HUES48 (cell line): ENCODE measurements around the gene BUD13.
"Not testable (repeated sequence)": the region's sequence is repeated elsewhere in the genome, so short reads cannot be mapped to it uniquely, and the experiment has no call there.

Source experiments
- H3K27ac ChIP-seq: one replicate; pipeline ENCODE4 v1.7.0; 2013; ENCODE audit warnings: low read depth, low read length, inconsistent platforms
- H3K27me3 ChIP-seq: 2 replicates; pipeline ENCODE4 v1.6.1; 2013; ENCODE audit warnings: mild to moderate bottlenecking, low read length; ENCODE audit not compliant: control insufficient read depth, insufficient read depth
- H3K36me3 ChIP-seq: 2 replicates; pipeline ENCODE4 v1.6.1; 2013; ENCODE audit warnings: low read length; ENCODE audit not compliant: control insufficient read depth, insufficient read depth
- H3K4me1 ChIP-seq: 2 replicates; pipeline ENCODE4 v1.6.1; 2013; ENCODE audit warnings: mild to moderate bottlenecking, low read length; ENCODE audit not compliant: control insufficient read depth, insufficient read depth
- H3K4me3 ChIP-seq: 2 replicates; pipeline ENCODE4 v1.5.1; 2013; ENCODE audit warnings: mild to moderate bottlenecking, low read depth, low read length
- H3K9ac ChIP-seq: 2 replicates; pipeline ENCODE4 v1.6.1; 2013; ENCODE audit warnings: mild to moderate bottlenecking, low read depth, low read length, moderate library complexity
- H3K9me3 ChIP-seq: 2 replicates; pipeline ENCODE4 v1.6.1; 2013; ENCODE audit warnings: low read length; ENCODE audit not compliant: control insufficient read depth, insufficient read depth

The BUD13 gene

GRCh38 chr11:116756044-116756443 lies 16.7 kb downstream of the BUD13 start:
- not testable (repeated sequence) for H3K27me3 ChIP-seq, H3K4me3 ChIP-seq, H3K4me1 ChIP-seq, H3K9ac ChIP-seq, H3K27ac ChIP-seq, H3K9me3 ChIP-seq
- peaks cover 93% of the 10 kb centered on the region for H3K36me3 ChIP-seq

DNA sequence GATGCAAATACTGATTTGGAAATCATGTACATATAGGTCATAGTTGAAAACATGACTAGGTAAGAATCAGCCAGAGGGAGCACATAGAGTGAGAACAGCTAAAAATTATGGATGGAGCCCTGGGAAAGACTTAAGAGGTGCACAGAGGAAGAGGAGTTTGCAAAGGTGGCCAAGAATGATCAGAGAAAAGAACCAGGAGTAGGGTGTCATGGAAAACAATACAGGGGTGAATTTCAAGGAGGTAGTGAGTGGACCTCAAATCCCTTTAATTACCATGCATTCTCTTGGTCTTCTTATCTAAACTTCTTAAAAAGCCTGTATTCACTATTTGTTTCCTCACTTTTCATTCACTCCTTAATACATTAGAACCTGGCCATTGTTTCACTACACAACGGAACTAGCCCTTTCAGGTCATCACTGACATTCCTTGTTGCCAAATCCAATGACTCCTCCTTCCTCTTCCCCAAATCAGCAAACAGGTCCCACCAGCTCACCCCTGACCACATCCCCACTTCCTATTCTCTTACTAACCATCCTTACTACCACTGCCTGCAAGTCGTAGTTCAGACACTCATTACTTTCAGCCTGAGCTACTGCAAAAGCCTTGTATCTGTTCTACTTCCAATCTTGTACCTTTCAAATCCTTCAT lies 22.6 kb downstream of the BUD13 start:
- Histone ChIP-seq H3K4me1 (no peaks in the 10 kb centered on the region), H3K4me3 (no peak overlapping the region), H3K9ac (no peak overlapping the region), H3K27ac (no peak overlapping the region), H3K9me3 (no peaks in the 10 kb centered on the region), H3K27me3 (no peaks in the 10 kb centered on the region), H3K36me3 (peaks cover 93% of the 10 kb centered on the region)

DNA sequence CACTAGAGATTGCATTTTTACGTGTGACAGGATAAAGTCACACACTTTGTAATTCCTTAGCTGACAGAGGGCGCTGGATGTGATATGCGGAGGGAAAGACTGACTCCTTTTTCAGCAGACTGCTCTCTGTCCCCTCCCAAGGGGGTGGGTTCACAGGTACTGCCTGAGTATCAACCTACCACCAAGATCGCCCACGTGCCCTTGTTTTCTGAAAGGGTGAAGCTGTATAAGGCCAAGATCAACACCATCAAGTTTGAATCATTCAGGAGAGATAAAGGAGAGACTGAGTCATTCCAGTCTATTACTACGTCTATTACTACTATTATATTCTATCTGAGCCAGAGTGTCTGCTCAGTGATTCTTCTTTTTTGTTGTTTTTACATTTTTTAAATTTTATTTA lies 30.7 kb downstream of the BUD13 start:
- peaks cover 12% of the 10 kb centered on the region for H3K4me1 ChIP-seq
- no peaks in the 10 kb centered on the region for H3K27me3 ChIP-seq
- no peaks in the 10 kb centered on the region for H3K9me3 ChIP-seq
- no peak overlapping the region for H3K4me3 ChIP-seq
- no peak overlapping the region; the same call in 1 of the 2 replicates for H3K9ac ChIP-seq
- H3K27ac ChIP-seq = no peak overlapping the region
- H3K36me3 ChIP-seq = peaks cover 15% of the 10 kb centered on the region

- Histone ChIP-seq H3K9ac (no peak overlapping the region), H3K27ac (no peak overlapping the region), H3K27me3 (no peaks in the 10 kb centered on the region), H3K4me3 (no peak overlapping the region), H3K9me3 (no peaks in the 10 kb centered on the region), H3K4me1 (peaks cover 12% of the 10 kb centered on the region), H3K36me3 (peaks cover 5% of the 10 kb centered on the region)
These were observed 32.0 kb downstream of the BUD13 start for GRCh38 chr11:116740741-116741140.

DNA sequence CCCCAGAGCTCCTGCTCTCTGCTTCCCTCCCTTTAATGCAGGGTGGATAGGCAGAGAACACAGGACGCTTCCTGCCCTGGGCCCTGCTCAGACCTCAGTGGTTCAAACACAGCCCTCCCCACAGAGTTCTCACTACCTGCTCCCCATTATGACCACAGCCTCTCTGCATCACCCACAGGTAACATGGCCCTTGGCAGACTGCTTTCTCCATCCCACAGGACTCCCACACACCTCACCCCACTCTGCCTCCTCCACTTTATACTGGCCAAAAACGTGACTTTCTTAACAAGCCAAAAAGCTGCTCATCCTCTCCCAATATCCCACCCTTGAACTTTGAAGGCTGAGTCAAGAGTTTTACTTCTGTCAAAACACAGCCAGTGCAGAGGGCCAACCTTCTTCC lies 33.8 kb downstream of the BUD13 start:
- H3K4me3 ChIP-seq = no peak overlapping the region
- H3K36me3 ChIP-seq = no peaks in the 10 kb centered on the region
- H3K27me3 ChIP-seq = no peaks in the 10 kb centered on the region
- no peaks in the 10 kb centered on the region for H3K9me3 ChIP-seq
- H3K4me1 ChIP-seq = peaks cover 12% of the 10 kb centered on the region
- no peak overlapping the region for H3K27ac ChIP-seq
- H3K9ac ChIP-seq = no peak overlapping the region

DNA sequence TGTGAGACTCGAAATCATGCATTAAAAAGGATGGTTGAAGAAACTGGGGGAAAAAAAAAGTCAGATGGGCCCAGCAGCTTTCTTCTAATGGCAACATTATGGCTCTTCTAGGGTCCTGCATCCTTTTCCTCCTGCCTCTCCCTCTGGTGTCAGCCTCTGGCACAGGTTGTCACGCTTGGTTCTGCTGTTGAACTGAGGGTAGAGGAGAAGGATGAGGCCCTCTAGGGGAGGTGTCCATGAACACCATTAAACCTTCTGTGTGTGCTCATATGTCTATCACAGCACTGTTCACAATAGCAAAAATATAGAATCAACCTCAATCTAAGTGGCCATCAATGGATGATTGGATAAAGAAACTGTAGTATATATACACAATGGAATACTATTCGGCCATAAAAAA lies 36.0 kb downstream of the BUD13 start:
- no peaks in the 10 kb centered on the region for H3K27me3 ChIP-seq
- no peak overlapping the region for H3K4me3 ChIP-seq
- no peaks in the 10 kb centered on the region for H3K9me3 ChIP-seq
- peaks cover 10% of the 10 kb centered on the region for H3K4me1 ChIP-seq
- H3K27ac ChIP-seq = no peak overlapping the region
- no peak overlapping the region for H3K9ac ChIP-seq
- no peaks in the 10 kb centered on the region for H3K36me3 ChIP-seq

DNA sequence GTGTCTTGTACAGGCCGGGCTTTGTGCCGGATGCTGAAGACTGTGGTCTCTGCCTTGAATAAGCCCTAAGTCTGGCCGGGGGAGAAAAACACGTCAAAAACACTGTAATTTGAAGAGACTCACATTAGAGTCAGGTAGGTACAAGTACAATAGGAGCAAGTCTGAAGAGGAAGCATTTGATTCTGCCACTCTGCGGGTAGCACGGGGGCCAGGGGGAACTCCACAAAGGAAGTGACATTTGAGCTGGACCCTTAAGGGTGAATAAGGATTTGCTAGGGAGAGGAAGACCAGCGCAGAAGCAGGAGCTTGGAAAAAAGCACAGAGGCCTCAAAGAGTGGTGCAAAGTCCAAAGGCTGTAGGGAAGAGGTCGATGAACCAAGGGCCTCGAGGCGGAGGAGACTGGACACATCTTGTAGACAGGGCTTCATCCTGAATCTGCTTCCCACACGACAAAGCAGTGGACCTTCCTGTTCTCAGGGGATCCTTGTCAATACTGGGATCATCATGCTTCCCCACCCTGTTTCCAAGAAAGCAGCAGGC lies 38.7 kb downstream of the BUD13 start:
- peaks cover 22% of the 10 kb centered on the region for H3K4me1 ChIP-seq
- no peak overlapping the region for H3K27ac ChIP-seq

DNA sequence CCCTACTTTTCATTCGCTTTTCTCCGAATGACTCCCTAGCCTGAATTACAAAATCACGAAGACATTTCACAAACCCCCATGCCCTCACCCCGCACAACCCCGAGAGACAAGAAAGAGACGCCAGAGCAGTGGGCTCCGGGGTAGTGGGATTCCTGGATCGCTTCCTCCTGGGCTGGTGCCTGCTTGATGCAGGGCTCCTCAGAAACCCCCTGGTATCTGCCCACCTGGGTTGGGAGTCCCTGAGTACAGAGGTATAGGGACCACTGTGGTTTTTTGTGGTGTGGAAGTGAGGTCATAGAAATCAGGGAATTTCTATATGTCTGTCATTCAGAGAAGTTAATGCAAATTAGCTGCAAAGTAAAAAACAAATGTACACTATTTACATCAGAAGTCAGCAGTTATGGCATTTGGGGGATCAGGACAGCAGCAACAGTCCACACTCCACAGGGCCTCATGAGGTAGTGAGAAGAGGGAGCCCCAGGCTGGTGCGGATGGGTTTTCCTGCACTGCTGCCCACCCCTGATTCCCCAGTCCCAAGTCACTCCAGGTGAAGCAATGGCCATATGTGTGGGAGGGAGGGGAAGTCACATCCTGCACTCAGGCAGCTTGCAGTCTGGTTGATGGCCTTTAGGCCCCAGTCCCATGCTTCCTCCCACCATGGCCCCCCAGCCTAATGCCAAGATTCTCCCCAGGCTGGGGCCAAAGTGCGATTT lies 39.6 kb downstream of the BUD13 start:
- Histone ChIP-seq H3K9ac (no peak overlapping the region), H3K4me3 (no peak overlapping the region), H3K9me3 (no peaks in the 10 kb centered on the region), H3K27ac (no peak overlapping the region), H3K4me1 (peaks cover 22% of the 10 kb centered on the region), H3K36me3 (no peaks in the 10 kb centered on the region), H3K27me3 (no peaks in the 10 kb centered on the region)

More for the DNA sequence above, 38.7 kb downstream of the BUD13 start:
- Histone ChIP-seq H3K9ac (no peak overlapping the region), H3K4me3 (no peak overlapping the region), H3K9me3 (no peaks in the 10 kb centered on the region), H3K36me3 (no peaks in the 10 kb centered on the region), H3K27me3 (no peaks in the 10 kb centered on the region)

GRCh38 chr11:116732271-116733042 lies 40.3 kb downstream of the BUD13 start:
- H3K4me3 ChIP-seq = peak overlapping the region; percentile 49
- H3K27me3 ChIP-seq = no peaks in the 10 kb centered on the region
- no peaks in the 10 kb centered on the region for H3K9me3 ChIP-seq
- H3K9ac ChIP-seq = no peak overlapping the region
- no peaks in the 10 kb centered on the region for H3K36me3 ChIP-seq
- no peak overlapping the region for H3K27ac ChIP-seq
- H3K4me1 ChIP-seq = peaks cover 22% of the 10 kb centered on the region

- Histone ChIP-seq H3K36me3 (no peaks in the 10 kb centered on the region), H3K27ac (no peak overlapping the region), H3K4me1 (peaks cover 22% of the 10 kb centered on the region), H3K9me3 (no peaks in the 10 kb centered on the region), H3K27me3 (no peaks in the 10 kb centered on the region), H3K4me3 (no peak overlapping the region), H3K9ac (no peak overlapping the region)
These were observed 41.0 kb downstream of the BUD13 start for GRCh38 chr11:116731821-116732220.
